Adipose tissue (tissue), 3 donors: ENCODE measurements around the gene PKP4. TPM values are rescaled to one million over a fixed set of nuclear protein-coding genes. Genes with fewer than 3 reads are reported as not detected.

ENCODE experiments used
- H3K27ac ChIP-seq: one replicate; pipeline ENCODE4 v1.5.1; 2013; ENCODE audit warnings: low read depth, low read length
- WGBS, 3 donors: extraction: QIAGEN DNeasy Blood & Tissue Kit; methylation state at CpG; one replicate each; pipeline ENCODE4 v1.1.7; 2013; 5-methylcytosine and 5-hydroxymethylcytosine counted together
- polyA plus RNA-seq, 3 donors: library from polyadenylated mRNA; stranded (reverse); fragments of 200-250 nt; gene quantifications; one replicate each; pipeline ENCODE4 v1.2.3, GENCODE V29; 2013
- donor health status: healthy with polysubstance abuse.
- donor health status: Bipolar disorder and iron deficiency.
- donor health status: healthy.

Gene PKP4
- polyA plus RNA-seq, 3 donors = 11.5 to 35.2 (median 25.9) TPM

DNA sequence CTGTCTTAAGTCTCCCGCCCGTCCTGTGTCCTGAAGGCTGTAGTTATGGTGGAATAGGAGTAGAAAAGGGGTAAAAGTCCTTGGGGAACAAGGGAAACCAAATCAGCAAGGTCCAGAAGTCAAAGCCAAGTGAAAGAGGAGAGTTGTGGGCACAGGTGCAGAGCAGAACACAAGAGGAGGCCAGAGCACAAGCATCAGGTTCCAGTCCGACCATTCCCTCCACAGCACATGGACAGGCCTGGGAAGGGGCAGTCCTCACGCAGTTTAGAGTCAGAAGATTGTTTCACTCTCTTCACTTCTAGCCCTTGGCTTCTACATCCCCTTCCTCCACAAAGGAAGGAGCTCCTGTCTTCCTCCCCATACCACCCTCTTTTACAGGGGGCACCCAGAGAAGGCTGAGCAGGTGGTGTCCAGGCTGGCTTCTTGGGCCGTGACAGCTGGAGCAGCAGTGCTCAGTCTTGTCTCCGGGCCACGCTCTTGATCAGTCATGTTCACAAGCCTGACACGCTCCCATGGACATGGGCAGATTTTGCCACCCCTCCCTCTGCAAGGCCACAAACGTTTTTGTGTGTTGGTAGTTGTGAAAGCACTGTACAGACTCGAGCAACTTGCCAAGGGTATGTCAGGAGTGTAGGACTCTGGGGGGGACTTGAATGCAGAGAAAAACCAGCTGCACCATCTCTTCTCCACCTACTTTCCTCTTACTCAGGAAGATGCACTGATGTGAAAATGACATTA lies 199.9 kb downstream of the PKP4 start:
- 85 to 90% (median 89%) methylated on average over 10 of the region's 10 CpGs for WGBS, 3 donors
- H3K27ac ChIP-seq = no peak overlapping the region

- WGBS, 3 donors = 72 to 77% (median 77%) methylated on average over 2 of the region's 2 CpGs
- H3K27ac ChIP-seq = no peak overlapping the region
Measured at GRCh38 chr2:158658396-158658795, 201.6 kb downstream of the PKP4 start.

DNA sequence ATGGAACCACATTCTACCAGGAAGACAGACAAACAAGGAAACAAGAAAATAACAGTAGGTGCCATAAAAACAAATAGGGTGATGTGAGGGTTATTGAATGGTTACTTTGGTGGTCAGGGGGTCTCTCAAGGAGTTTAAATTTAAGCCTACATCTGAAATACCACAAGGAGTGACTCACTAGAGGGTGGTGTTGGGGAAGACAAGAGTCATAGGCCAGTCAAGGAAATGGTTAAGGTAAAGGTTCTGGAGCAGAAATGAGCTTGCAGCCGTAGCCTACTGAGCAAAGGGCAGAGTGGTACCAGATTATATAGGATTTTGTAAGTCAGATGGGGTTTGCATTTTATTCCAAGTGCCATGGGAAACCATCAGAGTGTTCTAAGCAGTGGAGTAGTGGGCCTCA lies 202.7 kb downstream of the PKP4 start:
- H3K27ac ChIP-seq = no peak overlapping the region
- 95 to 100% (median 100%) methylated on average over 1 of the region's 1 CpG for WGBS, 3 donors

DNA sequence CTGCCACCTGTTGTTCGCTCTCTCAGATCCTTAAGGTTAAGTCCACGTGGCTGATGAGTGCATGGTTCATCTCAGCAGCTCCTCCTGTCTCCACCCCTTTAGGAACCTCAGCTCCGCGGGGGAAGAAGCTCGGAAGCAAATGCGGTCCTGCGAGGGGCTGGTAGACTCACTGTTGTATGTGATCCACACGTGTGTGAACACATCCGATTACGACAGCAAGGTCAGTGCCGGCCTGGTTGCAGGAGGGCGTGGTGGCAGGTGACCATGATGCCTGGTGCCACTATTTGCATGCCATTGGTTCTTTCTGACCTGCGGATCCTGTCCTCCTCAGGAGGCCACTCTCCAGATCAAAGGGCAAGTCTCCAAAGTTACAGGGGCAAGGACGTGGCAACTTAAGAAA lies 204.5 kb downstream of the PKP4 start:
- no peak overlapping the region for H3K27ac ChIP-seq
- 95% methylated on average over 14 of the region's 14 CpGs for WGBS, 3 donors

DNA sequence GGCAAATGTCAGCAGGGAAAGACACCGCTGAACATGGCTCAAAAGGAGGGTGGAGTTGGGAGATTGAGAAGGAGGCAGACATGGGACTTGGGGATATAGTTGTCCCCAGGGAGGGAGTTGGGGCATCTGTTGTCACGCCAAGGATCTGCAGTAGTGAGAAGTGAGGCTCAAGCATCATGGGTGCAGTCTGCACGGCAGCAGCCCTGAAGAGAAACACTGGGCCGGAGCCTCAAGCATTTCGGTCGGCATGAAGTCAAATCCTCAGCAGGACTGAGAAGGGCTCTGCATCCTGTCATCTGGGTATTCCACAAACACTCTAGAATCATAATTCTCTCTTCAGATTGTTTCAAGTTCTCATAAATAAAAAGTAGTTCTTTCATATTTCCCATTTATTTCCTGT lies 205.7 kb downstream of the PKP4 start:
- 88 to 96% (median 95%) methylated on average over 6 of the region's 6 CpGs for WGBS, 3 donors
- no peak overlapping the region for H3K27ac ChIP-seq

GRCh38 chr2:158663796-158664195 lies 207.0 kb downstream of the PKP4 start:
- WGBS, 3 donors = 88 to 97% (median 91%) methylated on average over 6 of the region's 6 CpGs
- no peak overlapping the region for H3K27ac ChIP-seq

DNA sequence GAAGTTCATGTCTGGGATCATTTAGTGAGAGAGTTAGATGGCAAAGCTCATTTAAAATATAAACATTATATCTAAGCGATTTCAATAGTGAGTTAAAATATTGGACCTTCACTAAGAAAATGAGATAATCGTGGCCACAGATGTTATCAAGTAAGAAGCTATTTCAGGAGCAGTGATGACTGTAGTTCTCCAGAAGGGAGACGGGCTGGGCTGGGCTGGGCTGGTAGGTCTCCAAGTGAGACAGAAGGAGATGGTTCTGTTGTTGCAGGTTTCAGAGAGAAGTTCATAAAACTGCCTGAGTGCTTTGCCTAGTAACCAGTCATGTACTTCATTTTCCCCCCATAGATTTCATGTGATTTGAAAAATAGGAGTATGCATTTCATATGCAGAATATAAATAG lies 208.2 kb downstream of the PKP4 start:
- no peak overlapping the region for H3K27ac ChIP-seq
- 58 to 74% (median 63%) methylated on average over 3 of the region's 3 CpGs for WGBS, 3 donors

DNA sequence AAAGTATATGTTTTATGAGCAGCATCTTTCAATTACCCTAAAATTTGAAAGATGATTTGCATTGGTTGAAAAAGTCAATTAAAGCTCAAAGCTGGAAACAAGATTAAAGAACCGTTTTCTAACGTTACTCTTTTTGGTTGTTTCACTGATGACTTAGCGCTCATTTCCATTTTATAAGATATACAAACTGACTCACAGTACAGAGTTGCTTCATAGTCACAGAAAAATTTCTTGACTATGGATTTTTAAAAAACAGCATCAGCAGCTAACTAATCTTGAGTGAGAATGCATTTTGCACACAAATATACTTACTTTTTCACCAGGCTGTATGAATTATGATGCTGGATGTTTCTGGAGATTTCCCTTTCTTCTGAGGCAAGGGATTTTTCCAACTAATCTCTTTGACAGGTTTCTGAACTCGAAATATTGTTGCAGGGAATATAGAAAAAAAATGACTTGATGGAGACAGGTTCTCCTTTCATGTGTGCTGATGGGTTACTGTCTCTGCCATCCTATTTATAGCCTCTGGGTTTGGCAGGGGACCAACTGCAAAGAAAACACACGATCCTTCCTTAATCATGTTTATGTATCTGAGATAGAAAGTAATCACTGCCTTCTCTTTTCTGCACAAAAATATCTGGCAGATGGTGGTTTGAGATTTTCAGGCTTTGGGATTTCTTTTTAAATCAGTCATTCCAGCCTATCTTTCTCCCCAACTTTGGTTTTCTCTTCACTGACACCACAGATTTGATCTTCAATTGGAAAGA lies 209.0 kb downstream of the PKP4 start:
- 64 to 68% (median 67%) methylated on average over 5 of the region's 5 CpGs for WGBS, 3 donors
- no peak overlapping the region for H3K27ac ChIP-seq

DNA sequence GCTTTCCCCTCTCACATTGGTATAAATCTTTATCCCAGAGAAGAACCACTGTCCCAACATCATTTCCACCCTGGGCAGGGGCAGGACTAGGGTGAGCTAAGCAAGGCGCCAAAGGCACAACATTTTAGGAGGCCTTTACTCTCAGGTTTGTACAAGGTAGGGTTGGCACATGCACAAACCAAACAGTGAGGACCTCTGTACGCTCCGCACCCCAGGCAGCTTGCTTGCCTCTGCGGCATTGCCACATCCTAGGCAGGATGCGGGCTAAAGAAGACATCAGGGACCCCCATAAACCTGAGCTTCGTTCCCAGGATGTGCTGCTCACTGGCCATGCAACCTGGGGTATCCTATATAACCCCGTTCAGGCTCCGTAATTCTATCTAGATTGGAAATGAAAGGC lies 210.2 kb downstream of the PKP4 start:
- 86 to 89% (median 88%) methylated on average over 8 of the region's 8 CpGs for WGBS, 3 donors
- no peak overlapping the region for H3K27ac ChIP-seq

DNA sequence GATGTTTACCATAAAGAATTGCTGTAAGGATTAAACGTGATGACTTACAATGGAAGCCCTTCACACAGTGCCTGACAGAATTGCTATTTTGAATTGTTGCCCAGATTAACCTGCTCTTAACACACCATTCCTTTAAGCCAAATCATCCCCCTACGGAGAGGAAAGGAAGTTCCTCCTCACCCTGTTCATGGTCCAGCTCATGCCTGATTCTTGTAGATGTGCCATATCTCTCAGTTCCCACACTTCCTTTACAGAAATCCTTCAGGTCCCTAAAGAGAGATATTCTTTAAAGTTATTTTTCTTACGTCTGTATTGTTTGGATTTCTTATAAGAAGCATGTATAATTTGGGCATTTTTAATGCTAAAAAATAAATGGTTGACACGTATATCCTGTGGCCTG lies 210.8 kb downstream of the PKP4 start:
- H3K27ac ChIP-seq = no peak overlapping the region
- WGBS, 3 donors = 43 to 63% (median 47%) methylated on average over 4 of the region's 4 CpGs

DNA sequence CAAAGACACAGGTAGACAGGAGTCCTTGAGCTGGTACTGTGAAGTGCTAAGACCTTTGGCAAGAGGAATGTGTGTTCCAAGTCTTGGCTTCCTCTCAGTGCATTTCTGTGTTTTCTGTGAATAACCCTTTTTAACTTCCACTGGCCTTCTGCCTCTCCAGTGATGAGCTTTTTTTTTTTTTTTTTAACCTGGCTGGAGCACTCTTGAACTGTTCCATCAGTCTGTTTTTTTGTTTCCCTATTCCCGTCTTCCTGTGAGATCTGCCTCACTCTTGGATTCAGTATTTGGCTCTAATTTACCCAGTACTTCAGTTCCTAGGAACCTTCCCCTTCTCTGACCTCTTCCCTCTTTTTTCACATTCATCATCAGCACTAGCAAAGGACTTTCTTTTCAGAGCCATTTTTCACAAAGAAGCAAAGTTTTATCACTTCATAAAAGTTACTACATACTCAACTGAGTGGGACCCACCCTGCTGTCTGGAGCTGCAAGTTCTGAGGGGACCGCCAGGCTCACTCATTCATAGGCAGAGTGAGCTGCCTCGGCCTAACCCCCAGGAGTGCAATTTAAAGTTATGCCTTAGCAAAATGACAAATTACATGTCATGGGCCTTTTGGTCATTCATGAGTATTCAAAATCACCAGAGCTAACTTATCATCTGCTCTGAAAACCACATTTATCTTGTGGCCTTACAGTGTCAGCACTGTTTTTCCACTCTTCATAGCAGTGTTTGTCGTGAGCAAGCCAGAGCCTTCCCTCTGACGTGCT lies 211.4 kb downstream of the PKP4 start:
- no peak overlapping the region for H3K27ac ChIP-seq
- WGBS, 3 donors = 42 to 75% (median 58%) methylated on average over 5 of the region's 5 CpGs

DNA sequence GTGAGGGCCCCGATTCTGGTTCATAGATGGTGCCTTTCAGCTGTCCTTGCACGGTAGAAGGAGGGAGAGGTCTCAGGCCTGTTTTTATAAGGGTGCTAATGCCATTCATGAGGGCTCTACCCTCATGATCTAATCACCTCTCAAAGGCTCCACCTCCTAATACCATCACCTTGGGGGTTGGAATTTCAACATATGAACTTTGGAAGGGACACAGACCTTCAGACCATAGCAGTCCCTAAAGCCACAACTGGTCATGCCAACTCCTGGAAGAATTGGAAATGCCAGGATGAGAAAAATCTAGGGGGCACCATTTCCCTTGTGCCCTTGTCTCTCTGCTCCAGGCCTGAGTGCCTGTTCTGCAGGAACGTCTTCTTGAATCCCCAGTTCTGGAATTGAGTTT lies 213.5 kb downstream of the PKP4 start:
- no peak overlapping the region for H3K27ac ChIP-seq
- WGBS, 3 donors = 96 to 98% (median 98%) methylated on average over 3 of the region's 3 CpGs

DNA sequence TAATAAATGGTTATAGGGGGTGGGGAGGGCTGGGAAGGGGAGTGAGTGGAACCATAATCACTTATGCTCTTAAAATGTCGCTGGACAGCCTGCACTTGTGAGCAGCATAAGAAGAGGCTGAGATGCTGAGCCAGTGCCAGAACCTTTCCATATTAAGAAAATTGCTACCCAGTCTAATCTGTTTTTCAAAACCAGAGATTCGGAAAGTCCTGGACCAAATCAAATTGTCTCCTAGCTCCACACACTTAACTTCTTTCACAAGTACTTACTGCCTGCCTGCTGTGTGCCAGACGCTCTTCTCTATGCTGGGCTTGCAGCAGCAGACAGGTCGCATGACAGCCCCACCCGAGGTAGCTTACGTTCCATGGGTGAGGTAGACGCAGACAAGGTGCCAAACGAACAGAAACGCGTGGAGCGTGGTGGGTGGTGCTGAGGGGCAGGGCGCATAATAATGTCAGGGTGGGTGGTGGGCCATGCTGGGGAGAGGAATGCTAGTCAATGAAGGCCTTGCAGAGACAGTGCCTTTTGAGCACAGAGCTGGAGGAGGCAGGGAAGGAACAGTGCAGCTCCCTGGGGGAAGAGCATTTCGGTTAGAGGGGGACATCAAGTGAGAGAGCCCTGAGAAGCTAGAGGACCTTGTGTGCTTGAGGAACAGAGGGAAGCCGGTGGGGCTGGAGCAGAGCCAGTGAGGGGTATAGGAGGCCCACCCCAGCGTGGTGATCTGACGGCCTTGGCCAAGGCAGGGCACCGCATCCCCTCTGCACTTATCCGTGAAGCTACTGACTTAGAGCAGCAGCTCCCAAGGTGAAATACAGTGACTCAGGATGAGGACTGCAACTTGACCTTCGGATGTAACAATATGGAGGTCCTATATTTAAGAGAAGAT lies 214.9 kb downstream of the PKP4 start:
- H3K27ac ChIP-seq = no peak overlapping the region
- 94 to 96% (median 95%) methylated on average over 19 of the region's 19 CpGs for WGBS, 3 donors

GRCh38 chr2:158676295-158676694 lies 219.5 kb downstream of the PKP4 start:
- WGBS, 3 donors = 93 to 98% (median 96%) methylated on average over 3 of the region's 3 CpGs
- no peak overlapping the region for H3K27ac ChIP-seq

GRCh38 chr2:158676696-158677095 lies 219.9 kb downstream of the PKP4 start:
- H3K27ac ChIP-seq = no peak overlapping the region
- WGBS, 3 donors = 90 to 93% (median 93%) methylated on average over 7 of the region's 7 CpGs

- 69 to 83% (median 82%) methylated on average over 4 of the region's 4 CpGs for WGBS, 3 donors
- H3K27ac ChIP-seq = no peak overlapping the region
Measured at GRCh38 chr2:158677542-158677941, 220.8 kb downstream of the PKP4 start.

- WGBS, 3 donors = 48 to 74% (median 48%) methylated on average over 2 of the region's 2 CpGs
Measured at GRCh38 chr2:158681816-158682215, 225.1 kb downstream of the PKP4 start.

GRCh38 chr2:158685646-158686045 lies 228.9 kb downstream of the PKP4 start:
- WGBS, 3 donors = 44 to 74% (median 67%) methylated on average over 3 of the region's 3 CpGs
- no peak overlapping the region for H3K27ac ChIP-seq

More at GRCh38 chr2:158681816-158682215, 225.1 kb downstream of the PKP4 start:
- H3K27ac ChIP-seq = no peak overlapping the region
